Measurements from ENCODE around the gene TBXAS1.

Gene TBXAS1

DNA sequence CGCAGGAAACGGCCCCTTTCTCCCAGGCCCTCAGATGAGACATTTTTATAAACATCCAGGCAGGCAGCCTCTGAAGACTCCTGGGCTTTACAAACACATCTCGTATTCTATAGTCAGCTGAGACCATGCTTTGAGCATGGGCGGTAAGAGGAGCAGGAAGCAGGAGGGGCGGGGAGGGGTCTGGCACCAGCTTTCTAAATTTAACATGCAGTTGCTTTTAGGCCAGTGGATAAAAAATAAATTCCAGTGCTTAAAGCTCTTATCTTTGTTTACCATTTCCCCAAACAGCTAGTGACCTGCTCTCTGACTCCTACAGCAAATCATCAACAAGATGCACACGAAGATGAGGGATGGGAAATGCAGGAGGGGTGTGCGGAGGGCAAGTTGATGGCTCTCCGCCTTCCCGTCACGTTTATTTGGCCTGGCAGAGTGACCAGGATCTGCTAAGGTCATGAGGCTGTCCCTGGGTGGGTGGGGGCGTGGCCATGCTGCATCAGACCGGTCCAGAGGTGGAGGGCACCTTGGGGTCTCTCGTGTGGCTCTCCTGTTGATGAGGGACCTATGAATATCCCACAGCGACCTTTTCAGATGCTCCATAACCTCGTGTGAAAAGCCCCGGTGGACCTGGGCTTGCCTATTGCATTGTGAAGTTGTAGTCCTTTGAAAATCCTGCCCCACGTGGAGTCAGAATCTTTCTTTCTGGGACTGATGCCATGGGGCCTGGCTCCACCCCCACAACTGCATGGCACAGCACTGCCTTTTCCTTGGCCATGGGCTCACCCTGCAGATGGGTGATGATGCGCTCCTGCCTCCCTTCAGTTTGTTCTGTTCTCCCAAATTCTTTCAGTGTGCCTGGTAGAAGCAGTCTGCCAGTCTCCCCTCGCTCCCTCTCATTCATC, 166.2 kb downstream of the TBXAS1 start:
- no peak for DNase-seq (ENCODE audit: low read depth, low spot score)
- ChIA-PET POLR2A (interaction anchor here (1.2 kb wide), 1 partner anchor 261 kb away, joined by 3 read pairs; no protein-coding TSS in a partner anchor), CTCF (interaction anchor here (0.8 to 2.8 kb wide), 5 partner anchors 8 to 393 kb away, joined by 3 to 15 read pairs (median 10); no protein-coding TSS in a partner anchor)
- TF ChIP-seq, protein P1, sequence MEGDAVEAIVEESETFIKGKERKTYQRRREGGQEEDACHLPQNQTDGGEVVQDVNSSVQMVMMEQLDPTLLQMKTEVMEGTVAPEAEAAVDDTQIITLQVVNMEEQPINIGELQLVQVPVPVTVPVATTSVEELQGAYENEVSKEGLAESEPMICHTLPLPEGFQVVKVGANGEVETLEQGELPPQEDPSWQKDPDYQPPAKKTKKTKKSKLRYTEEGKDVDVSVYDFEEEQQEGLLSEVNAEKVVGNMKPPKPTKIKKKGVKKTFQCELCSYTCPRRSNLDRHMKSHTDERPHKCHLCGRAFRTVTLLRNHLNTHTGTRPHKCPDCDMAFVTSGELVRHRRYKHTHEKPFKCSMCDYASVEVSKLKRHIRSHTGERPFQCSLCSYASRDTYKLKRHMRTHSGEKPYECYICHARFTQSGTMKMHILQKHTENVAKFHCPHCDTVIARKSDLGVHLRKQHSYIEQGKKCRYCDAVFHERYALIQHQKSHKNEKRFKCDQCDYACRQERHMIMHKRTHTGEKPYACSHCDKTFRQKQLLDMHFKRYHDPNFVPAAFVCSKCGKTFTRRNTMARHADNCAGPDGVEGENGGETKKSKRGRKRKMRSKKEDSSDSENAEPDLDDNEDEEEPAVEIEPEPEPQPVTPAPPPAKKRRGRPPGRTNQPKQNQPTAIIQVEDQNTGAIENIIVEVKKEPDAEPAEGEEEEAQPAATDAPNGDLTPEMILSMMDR (IDR thresholded peaks at IDR 0.05; ENCODE audit: insufficient read depth, low read length, missing control alignments): no peak
- no peak overlapping the region for H3K4me3 ChIP-seq (ENCODE audit: low read depth, low read length)

- ChIA-PET POLR2A (no interaction called here), CTCF (interaction anchor here (0.9 to 12.3 kb wide), 11 partner anchors 10 to 564 kb away, joined by 3 to 296 read pairs (median 4); partner anchors contain the start of gene HIPK2)
- H3K4me3 ChIP-seq (ENCODE audit: low read depth, low read length): no peak overlapping the region
- TF ChIP-seq, protein P1 (IDR thresholded peaks at IDR 0.05; ENCODE audit: insufficient read depth, low read length, missing control alignments): no peak
- DNase-seq (ENCODE audit: low read depth, low spot score): no peak
Observed at GRCh38 chr7:139998572-139998971, 169.5 kb downstream of the TBXAS1 start.

- no peak overlapping the region for H3K4me3 ChIP-seq (ENCODE audit: low read depth, low read length)
- TF ChIP-seq, protein P1 (IDR thresholded peaks at IDR 0.05; ENCODE audit: insufficient read depth, low read length, missing control alignments): no peak
- CTCF ChIA-PET: interaction anchor here (0.9 to 12.3 kb wide), 9 partner anchors 11 to 499 kb away, joined by 3 to 296 read pairs (median 4); partner anchors contain the start of gene HIPK2
- DNase-seq (ENCODE audit: low read depth, low spot score): no peak
- POLR2A ChIA-PET: no interaction called here
Observed at GRCh38 chr7:139999516-139999915, 170.5 kb downstream of the TBXAS1 start.

DNA sequence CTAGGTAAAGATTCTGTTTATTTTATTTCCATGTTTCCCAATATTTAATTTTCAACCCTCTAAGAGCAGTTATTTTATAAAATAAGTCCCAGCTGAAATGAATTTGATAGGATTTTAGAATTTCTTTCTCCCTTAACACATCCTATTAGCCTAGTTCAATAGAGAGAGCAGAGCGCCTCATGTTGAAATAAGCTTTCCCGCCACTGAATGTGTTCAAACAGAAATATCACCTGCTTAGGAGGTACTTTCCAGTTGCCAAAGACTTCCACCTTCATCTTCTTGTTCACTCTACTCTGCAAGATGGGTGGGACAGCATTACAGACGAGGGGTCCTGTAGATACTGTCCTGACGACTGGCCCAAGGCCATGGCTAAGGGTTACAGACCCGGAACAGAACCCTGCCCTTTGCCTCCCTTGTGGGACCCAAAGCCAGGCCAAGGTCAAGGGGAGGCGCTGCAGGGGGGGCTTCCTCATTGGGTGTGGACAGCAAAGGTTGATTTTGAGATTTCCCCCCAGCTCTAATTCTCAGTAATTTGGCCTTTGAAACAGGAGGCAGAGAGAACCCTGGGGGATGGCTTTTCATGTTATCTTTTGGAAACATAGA, 171.7 kb downstream of the TBXAS1 start:
- H3K4me3 ChIP-seq (ENCODE audit: low read depth, low read length): no peak overlapping the region
- no peak for DNase-seq (ENCODE audit: low read depth, low spot score)
- TF ChIP-seq, protein P1 (IDR thresholded peaks at IDR 0.05; ENCODE audit: insufficient read depth, low read length, missing control alignments): no peak
- POLR2A ChIA-PET: no interaction called here
- CTCF ChIA-PET: interaction anchor here (0.7 to 12.3 kb wide), 15 partner anchors 13 to 566 kb away, joined by 3 to 296 read pairs (median 5); no protein-coding TSS in a partner anchor

GRCh38 chr7:140003913-140004382, 174.9 kb downstream of the TBXAS1 start:
- CTCF ChIA-PET: interaction anchor here (0.6 to 12.3 kb wide), 27 partner anchors 10 to 573 kb away, joined by 3 to 296 read pairs (median 4); no protein-coding TSS in a partner anchor
- TF ChIP-seq, protein P1 (IDR thresholded peaks at IDR 0.05; ENCODE audit: insufficient read depth, low read length, missing control alignments): peak; percentile 42
- DNase-seq (ENCODE audit: low read depth, low spot score): no peak
- POLR2A ChIA-PET: no interaction called here
- no peak overlapping the region for H3K4me3 ChIP-seq (ENCODE audit: low read depth, low read length)
